HG02759 (cell line): ENCODE data around the gene ZNF302.
"Not testable (repeated sequence)": the region's sequence is repeated elsewhere in the genome, so short reads cannot be mapped to it uniquely, and the experiment has no call there.

Source experiments
- ATAC-seq: cut with Tn5 transposase; IDR thresholded peaks from one replicate; pipeline ENCODE4 v1.9.1; 2021; ENCODE audit warnings: mild to moderate bottlenecking, moderate library complexity; ENCODE audit not compliant: unreplicated experiment

Gene ZNF302

DNA sequence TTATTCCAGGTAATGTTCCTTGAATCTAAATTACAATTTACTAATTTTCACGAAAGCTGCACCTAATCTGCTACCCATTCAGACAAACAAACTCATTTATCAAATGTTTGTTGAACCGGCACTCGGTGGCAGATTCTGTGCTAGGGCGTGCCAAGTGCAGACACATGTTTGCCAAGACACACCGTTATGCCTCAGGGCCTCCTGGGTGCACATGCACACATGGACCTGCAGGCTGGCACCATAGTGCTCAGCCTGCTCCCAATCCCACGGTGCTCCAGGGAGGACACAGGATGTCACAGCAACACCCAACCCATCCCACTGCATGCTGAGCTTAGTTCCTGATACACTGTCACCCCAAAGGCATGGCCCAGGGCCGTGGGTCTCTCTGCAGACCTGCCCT is 8.2 kb upstream of the ZNF302 start:
- ATAC-seq, result no peak

DNA sequence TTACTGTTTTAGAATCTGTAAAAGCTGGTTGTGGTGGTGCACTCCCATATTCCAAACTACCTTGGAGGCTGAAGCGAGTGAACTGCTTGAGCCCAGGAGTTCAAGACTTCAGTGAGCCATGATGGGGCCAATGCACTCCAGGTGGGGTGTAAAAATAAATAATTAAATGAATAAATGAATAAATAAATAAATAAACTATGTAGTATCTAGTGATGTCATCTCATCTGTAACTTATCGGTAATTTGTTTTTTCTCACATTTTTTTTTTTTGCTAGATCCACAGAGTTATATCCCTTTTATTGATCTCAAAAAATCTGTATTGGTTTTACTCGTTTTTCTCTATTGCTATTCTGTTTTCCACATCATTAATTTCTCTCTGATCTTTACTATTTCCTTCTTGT is 5.5 kb upstream of the ZNF302 start:
- ATAC-seq, result no peak

DNA sequence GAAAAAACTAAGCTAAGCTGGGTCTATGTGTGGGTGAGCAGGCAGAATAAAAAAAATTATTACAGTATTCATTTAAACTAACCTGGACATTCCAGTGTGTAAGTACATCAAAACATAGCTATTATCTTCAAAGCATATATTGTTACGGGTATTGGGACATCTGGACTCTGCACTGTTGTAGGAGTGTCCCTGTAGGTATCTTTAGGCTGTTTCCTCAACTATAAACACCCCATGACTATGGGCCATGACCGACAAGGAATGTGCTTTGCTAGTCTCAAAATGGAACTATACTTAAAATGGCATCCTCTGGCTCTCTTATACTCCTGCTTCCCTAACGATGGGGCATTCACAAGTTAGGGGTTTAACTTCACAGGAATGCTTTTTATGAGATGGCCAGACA is 3.9 kb upstream of the ZNF302 start:
- no peak for ATAC-seq

DNA sequence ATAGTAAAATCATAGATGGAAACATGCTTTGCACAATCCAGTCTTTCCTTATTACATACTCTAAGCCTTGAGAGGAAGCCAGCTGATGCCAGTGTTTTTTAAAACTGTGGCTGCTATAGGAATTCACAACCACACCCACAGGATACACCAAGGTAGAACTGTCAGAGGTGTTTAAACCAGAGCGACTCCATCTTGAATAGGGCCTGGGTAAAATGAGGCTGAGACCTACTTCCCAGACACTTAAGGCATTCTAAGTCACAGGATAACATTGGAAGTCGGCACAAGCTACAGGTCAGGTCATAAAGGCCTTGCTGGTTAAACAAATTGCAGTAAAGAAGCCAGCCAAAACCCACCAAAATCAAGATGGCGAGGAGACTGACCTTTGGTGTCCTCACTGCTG is 2.2 kb upstream of the ZNF302 start:
- no peak for ATAC-seq

DNA sequence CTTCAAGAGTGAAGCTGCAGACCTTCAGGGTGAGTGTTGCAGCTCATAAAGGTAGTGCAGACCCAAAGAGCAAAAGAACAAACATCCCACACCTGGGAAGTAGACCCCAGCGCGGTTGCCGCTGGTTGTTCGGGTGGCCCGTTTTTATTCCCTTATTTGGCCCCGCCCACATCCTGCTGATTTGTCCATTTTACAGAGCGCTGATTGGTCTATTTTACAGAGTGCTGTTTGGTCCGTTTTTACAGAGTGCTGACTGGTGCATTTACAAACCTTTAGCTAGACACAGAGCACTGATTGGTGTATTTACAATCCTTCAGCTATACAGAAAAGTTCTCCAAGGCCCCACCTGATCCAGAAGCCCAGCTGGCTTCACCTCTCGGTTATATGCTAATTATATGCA is 1.6 kb upstream of the ZNF302 start:
- ATAC-seq, result no peak

DNA sequence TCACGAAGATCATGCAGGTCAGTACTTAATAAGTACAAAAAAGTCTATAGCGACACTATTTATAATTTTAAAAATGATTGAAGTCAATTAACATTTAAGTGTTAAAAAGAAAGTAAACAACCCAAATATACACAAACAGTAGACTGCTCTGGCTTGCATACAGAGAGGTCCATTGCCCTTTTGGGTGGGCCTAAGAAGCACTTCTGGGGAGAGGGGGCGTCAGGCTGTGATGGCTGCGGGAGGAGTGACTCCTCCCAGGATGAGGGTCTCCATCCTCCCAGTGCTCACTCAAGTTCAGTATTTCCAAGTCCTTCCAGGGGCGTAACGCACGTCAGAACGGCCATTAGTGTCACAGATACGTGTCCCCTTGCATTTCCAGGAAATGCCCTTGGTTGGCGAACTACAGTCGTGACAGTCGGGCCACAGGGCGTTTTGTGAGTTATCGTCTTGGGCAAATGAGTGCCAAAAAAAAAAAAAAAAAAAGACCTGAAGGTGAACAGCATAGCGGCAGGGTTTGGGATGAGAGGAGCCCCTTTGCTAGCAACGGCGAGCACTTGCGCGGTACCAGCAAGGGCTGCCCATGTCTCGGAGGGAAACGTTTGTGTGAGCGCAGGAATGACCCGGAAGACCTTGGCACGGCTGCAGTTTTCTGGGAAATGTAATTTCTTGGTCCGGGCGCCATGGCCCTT is 637 bp upstream of the ZNF302 start, which contains the start of gene SCGB2B2:
Gene SCGB2B2 (minus strand): TSS at position 463 of the 689 bp plus-strand sequence. CDS start 82,596 bp downstream, outside the sequence.
- ATAC-seq, result peak; percentile 50

DNA sequence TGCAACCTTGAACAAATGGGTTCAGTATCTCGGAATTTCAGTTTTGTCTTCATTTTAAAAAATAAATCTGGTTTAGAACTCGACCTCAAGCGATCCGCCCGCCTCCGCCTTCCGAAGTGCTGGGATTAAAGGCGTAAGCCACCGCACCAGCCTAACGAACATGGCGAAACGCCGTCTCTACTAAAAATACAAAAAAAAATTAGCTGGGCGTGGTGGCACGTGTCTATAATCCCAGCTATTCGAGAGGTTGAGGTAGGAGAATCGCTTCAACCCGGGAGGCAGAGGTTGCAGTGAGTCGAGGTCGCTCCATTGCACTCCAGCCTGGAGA is 571 bp downstream of the ZNF302 start:
- no peak for ATAC-seq

DNA sequence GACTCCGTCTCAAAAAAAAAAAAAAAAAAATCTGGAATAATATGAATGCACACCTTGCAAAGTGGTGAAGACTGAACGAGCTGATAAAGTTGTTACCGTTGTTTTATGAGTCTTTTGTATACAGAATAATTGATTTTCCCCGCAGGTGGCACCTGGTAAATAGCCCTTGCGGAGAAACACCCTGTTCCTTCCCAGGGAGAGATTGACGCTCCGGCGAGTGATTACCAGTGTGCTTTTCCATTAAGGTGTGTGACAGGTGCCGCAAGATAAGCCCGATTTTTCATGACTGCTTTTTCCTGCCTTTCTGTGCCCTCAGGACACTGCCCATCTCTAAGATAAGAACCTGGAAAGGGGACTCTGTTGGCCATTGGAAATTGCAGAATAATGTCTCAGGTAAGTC is 943 bp downstream of the ZNF302 start:
- no peak for ATAC-seq

DNA sequence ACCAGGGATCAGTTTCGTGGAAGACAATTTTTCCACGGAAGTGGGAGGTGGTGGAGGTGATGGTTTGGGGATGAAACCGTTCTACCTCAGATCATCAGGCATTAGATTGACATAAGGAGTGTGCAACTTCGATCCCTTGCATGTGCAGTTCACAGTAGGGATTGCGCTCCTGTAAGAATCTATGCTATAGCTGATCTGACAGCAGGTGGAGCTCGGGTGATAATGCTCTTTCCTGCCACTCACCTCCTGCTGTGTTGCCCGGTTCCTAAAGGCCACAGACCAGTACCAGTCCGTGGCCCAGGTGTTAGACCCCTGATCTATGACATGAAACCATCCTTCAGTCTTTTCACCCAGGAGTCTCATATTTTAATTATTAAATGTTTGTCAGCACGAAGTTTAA is 4.0 kb downstream of the ZNF302 start:
- no peak for ATAC-seq

DNA sequence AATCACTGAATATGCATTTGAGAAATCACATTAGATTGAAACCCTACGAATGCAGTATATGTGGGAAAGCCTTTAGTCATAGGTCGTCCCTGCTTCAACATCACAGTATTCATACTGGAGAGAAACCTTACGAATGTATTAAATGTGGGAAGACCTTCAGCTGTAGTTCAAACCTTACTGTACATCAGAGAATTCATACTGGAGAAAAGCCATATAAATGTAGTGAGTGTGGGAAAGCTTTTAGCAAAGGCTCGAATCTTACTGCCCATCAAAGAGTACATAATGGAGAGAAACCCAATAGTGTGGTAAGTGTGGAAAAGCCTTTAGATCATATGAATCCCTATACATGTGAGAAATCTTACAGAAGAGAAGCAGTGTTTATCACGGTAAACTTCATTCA is 7.8 kb downstream of the ZNF302 start:
- ATAC-seq, result not testable (repeated sequence)

DNA sequence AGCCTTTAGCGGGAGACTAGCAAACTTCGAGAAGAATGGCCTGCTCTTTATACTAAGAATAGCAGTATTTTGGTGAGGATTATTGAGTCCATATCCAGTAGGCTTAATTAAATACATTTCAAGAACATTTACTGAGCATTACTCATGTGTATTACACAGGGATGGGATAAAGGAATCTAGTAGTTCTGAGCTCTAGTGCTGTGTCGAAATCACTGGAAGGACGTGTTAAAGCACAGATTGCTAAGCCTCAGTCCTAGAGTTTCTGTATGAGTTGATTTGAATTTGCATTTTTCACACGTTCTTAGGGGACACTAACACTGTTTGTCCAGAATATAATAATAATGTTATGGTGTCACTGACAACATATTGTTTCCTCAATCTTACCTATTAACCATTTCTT is 9.0 kb downstream of the ZNF302 start:
- ATAC-seq, result no peak

DNA sequence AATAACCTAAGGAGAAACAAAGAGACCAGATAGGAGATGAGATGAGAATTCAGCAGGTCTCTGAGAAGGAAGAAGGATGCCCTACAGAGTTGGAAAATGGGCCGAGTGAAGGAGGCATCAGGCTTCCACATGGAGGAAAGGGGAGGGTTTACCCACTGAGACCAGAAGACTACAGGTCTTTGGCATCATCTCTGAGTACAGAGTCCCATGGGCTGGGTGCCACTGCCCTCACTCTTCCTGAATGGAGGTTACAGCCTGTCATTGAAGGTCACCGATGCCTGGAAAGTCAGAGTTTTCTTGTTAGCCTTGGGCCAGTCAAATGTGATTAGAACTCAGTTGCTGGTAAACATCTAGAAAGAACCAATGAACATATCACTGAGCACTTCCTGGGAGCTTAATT is 9.9 kb downstream of the ZNF302 start:
- ATAC-seq, result no peak

DNA sequence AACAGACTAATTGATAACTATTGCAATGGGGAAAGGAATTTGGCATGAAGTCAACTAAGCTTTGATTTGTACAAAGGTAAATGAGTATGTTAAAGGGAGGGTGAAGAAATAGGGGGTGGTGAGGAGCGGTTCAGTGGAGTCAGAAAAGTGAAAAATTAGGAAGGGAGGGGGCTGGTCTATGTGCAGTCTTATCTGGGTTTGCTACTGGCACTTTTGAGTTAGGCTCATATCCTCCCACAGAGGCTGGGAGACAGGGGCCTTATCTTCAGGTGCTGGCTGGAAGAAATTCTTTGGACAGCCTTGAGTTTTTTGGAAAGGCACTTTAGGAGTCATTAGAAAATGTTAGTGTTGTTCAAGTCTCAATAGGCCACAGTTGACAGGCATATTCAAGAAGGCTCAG is 11.1 kb downstream of the ZNF302 start:
- no peak for ATAC-seq

DNA sequence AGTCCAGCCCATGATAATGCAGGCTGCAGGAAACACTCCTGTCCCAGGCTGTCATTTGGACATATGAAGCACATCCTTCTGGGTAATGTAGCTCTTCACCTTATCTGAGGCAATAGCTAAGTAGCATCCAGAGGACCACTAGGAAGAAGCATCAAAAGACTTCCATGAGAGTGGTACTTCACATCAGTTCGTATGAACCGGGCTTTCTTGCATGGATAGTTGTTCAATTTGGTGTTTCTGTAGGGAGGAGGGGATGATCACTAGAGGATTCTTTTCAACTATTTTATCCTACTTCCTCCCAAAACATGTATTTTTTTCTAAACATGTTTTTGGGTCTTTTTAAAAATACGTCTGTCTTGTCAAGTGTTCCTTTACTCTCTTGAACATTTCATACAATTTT is 12.9 kb downstream of the ZNF302 start:
- ATAC-seq, result no peak

DNA sequence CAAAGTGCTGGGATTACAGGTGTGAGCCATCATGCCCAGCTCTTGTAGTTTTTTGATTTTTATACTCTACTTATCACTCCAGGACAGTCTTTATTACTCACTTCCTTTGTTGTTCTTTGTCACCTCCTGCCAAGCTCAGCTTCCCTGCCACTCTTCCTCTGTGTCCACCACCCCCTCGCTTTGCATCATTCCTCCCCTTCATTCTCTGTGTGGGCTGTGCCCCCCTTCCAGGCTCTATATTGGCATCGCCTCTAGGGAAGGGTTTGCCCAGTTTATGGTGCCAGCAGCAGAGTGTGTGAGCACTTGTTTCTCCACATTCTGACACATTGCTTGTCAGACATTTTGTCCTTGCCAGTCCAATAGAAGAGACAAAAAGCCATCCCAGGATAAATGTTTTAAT is 15.1 kb downstream of the ZNF302 start:
- no peak for ATAC-seq

DNA sequence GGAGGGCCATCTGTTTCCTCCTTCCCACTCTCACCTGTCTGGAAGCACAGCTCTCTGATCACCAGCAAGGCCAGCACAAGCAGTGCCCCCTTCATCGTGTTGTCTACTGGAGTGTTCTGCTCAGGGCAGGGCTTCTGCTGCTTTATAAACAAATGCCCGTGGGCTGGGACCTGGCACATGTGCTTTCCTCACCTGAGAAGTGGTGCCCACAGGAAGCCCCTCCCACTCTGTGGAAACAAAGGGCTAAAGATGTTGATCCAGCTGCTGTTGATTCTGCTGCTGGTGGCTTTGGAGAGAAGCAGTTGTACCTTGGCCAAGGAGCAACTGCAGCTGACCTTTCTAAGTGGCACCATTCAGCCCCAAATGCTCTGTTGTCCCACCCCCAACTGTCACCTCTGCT is 30.2 kb downstream of the ZNF302 start:
- ATAC-seq, result no peak

DNA sequence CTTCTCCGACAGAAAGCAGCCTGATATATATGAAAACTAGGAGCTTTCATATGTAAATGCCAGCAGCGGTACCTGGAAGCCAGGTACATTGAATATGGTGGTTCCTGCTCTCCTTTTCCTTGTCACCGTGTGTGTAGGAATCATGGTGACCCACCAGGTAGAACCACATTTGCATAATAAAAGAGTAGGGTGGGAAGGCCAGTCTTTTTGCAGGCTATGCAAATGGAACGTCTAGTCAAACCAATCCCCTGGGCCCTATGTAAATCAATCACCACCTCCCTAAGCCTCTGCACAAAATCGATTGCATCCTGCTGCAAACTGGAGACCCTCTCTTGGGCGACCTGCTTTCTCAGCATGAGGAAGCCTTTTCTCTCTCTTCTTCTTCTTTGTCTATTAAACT is 34.4 kb downstream of the ZNF302 start:
- no peak for ATAC-seq

DNA sequence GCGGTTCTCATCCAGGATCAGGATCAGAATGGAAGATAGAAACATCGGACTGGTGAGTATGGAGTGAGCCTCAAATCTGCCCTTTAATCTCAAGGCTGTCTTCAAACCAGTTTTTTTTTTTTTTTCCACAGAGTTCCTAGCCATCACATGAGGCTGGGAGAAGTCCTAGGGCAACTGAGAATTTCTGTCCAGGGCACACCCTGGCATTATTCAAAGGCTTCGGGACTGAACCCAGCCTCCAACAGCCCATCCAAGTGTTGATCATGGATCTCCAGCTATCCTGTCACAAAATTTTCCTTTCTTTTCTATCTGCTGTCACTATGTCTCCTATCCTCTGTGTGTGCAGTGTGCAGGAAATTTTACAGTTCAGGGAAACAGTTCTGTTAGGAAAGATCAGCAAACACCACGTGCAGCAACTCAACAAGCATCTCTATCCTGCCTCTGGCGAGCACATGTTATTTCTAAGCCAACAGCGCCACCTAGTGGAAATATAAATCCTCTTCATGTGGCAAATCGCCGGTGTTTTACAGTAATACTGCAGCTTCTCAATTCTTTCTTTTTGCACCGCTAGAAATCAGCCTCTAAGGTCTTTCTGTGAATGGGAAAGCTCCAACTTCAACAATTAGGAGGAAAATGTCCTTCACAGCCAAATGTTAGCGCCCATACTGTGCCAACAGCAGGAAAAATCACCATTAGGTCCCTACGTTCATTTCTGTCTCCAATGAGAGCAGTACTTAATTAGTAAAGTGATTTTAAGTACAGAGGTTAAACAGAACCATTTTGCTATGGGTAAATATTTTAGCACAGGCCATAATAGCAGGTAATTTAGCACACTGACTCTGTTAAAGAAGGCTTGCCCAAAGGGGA is 35.1 kb downstream of the ZNF302 start:
- ATAC-seq, result no peak

DNA sequence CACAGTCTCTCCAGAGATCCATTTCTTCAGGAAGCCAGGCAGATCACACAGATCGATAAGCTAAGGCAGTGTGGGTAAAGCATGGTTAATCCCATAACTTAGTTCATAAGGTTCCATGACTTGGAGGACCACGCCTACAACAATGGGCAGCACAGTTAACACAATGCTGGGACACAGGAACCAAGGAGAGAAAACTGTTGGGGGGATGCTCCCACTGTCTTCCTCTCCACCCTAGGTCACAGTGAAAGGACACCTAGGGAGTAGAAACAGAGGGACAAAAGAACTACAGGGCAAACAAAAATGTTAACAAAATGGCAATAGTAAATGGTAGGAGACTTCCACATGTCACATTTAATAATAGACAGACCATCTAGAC is 35.8 kb downstream of the ZNF302 start:
- no peak for ATAC-seq

DNA sequence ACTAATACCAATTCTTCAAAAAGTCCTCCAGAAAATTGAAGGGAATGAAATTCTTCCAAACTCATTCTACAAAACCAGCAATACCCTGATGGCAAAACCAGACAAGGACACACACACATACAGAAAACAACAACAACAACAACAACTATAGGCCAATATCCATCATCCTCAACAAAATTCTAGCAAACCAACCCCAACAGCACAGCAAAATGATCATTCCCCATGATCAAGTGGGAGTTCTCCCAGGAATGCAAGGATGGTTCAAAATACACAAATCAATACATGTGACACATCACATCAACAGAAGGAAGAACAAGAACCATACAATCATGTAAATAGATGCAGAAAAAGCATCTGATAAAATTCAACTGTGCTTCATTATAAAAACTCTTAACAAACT is 37.9 kb downstream of the ZNF302 start:
- ATAC-seq, result no peak

DNA sequence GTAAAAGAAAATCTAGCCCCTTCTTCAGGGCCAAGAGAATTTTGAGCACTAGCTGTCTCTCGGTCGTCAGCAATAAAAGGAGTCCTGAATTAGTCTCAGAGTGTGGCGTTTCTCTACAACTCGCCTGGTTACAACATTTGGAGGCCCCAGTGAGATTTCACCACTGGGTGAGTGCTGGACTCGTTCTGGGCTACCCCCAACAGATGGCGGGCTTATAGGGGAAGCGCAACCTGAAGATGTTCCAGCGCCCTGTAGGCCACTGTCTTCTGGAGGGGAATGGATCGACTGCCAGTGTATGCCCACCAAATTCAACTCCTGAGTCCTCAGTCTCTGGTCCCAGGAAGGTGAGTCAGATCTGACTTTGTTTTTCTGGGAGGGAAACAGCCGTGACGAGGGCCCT is 44.9 kb downstream of the ZNF302 start:
- no peak for ATAC-seq

DNA sequence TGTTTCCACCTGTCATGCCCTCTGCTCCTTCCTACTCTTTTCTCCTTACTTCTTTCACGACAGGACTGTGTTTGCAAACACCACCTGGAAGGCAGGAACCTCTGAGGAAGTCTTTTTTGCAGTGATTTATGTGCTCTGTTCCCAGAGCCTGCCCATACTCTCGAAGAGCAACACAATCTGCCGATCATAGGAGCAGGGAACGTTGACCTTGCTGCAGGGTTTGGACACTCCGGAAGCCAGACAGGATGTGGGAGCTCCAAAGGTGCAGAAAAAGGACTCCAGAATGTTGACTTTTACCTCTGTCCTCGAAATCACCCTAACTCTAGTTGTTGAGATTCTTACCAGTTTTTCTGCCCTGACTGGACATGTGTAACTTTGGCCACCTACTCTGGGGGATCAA is 47.9 kb downstream of the ZNF302 start:
- no peak for ATAC-seq
